GM23338 (cell line): ENCODE data around the gene DLG4. TPM values are rescaled to one million over a fixed set of nuclear protein-coding genes. Genes with fewer than 3 reads are reported as not detected.

Experiments used
- CREB1 ChIP-seq: fragments of 250-450 bp; sonication (Bioruptor Pico); IDR thresholded peaks from 2 replicates; pipeline ENCODE4 v1.5.0; 2020; ENCODE audit warnings: low read depth, mild to moderate bottlenecking, moderate library complexity
- EZH2 ChIP-seq: fragments of 200-600 bp; sonication (generic); IDR thresholded peaks from one replicate; pipeline ENCODE4 v1.8.0; 2017; ENCODE audit warnings: antibody characterized with exemption, mild to moderate bottlenecking, low read depth; ENCODE audit not compliant: unreplicated experiment
- JUNB ChIP-seq: IDR thresholded peaks from one replicate; pipeline ENCODE4 v1.6.1; 2016; ENCODE audit warnings: antibody characterized with exemption; ENCODE audit not compliant: unreplicated experiment
- NANOG ChIP-seq: IDR thresholded peaks from 2 replicates; pipeline ENCODE4 v1.6.1; 2016; ENCODE audit warnings: antibody characterized with exemption, borderline replicate concordance
- REST ChIP-seq: IDR thresholded peaks from one replicate; pipeline ENCODE4 v1.6.1; 2018; ENCODE audit warnings: antibody characterized with exemption; ENCODE audit not compliant: unreplicated experiment
- ZNF331 ChIP-seq: fragments of 250-450 bp; sonication (Bioruptor Pico); IDR thresholded peaks from 2 replicates; pipeline ENCODE4 v1.5.0; 2020; ENCODE audit warnings: low read depth, mild to moderate bottlenecking, moderate library complexity
- ZNF462 ChIP-seq: fragments of 250-450 bp; sonication (Bioruptor Pico); IDR thresholded peaks from 2 replicates; pipeline ENCODE4 v1.5.0; 2020; ENCODE audit warnings: mild to moderate bottlenecking, moderate library complexity
- polyA plus RNA-seq: library from polyadenylated mRNA; unstranded; fragments of >200 nt; fragmentation: Nextera tagmentation; extraction: Ambion mirVana; gene quantifications from 2 replicates; pipeline ENCODE4 v1.2.1, GENCODE V29; 2016
- total RNA-seq: library from RNA; depleted of rRNA; stranded (reverse); fragments of >200 nt; shearing (Covaris generic); gene quantifications from 2 replicates; pipeline ENCODE4 v1.2.3, GENCODE V29; 2014
- TF ChIP-seq, protein P1 (sequence below): IDR thresholded peaks from 2 replicates; pipeline ENCODE4 v1.6.1; 2016; ENCODE audit warnings: antibody characterized with exemption

Gene DLG4
- total and polyA plus RNA-seq, 2 experiments from 2014 or later = 11.1 to 31.0 TPM

DNA sequence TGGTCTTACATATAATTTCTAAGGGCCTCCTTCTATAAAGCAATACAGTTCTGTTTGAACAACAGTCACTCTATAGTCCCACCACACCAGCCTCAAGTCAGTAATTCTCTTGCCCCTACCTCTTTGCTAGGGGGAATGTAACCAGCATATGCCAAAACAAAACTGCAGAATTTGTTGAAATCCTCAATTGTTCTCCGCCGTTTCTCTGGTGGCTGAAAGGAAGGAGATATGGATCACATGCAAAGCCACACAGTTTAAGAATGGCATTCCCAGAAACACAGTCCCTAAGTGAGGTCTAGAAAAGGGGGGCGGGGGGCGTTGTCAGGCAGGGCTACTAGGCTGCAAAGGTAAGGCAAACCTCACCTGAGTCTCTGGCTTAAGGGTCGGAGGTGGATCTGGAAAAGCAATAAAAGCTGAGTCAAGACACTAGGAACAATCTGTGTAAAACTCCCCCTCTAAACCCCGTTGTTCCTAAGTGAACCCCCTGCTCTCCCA lies 17.7 kb upstream of the DLG4 start (continued):
- no peak for TF ChIP-seq ZNF462 (CRISPR knock-in tag)
- TF ChIP-seq JUNB = no peak
- TF ChIP-seq REST = no peak
- no peak for TF ChIP-seq NANOG
- TF ChIP-seq, protein P1, sequence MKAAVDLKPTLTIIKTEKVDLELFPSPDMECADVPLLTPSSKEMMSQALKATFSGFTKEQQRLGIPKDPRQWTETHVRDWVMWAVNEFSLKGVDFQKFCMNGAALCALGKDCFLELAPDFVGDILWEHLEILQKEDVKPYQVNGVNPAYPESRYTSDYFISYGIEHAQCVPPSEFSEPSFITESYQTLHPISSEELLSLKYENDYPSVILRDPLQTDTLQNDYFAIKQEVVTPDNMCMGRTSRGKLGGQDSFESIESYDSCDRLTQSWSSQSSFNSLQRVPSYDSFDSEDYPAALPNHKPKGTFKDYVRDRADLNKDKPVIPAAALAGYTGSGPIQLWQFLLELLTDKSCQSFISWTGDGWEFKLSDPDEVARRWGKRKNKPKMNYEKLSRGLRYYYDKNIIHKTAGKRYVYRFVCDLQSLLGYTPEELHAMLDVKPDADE = no peak
- TF ChIP-seq ZNF331 = no peak
- TF ChIP-seq CREB1 (CRISPR knock-in tag) = no peak
- TF ChIP-seq EZH2 = no peak
